ENCODE results near the gene AOC3.

DNA sequence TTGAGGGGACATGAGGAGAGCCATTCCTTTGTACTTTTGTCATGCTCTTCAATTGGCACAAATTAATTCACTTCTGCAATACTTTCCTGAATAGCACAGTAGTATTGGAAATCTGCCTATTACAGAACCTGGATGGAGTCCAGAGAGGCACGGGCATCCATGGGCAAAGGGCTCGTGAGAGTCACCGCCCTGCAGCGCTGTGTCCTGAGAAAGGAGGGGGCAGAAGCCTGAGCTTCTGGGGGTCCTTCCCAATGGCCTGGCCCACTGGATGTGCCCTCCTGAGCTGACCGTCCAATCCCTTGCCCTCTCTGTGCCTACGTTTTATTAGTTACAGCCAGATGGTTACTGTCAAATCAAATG, 53.1 kb downstream of the AOC3 start:
- TF ChIP-seq CHD2 (IDR thresholded peaks at IDR 0.05; ENCODE audit: low read length) (no peak), CREB1 (IDR thresholded peaks at IDR 0.05) (no peak), TEAD4 (IDR thresholded peaks at IDR 0.05; ENCODE audit: low read depth, low read length) (no peak), POU5F1 (IDR thresholded peaks at IDR 0.05; ENCODE audit: low read depth, low read length) (no peak), EP300 (IDR thresholded peaks at IDR 0.05; ENCODE audit: borderline replicate concordance in 1 of 2, low read depth in 2 of 2, low read length in 2 of 2) (no peak), CEBPB (IDR thresholded peaks at IDR 0.05; ENCODE audit: low read depth, low read length) (no peak), POLR2A (IDR thresholded peaks at IDR 0.05; ENCODE audit: control extremely low read depth in 1 of 2, low read depth in 2 of 2, low read length in 2 of 2) (no peak), POLR2AphosphoS5 (IDR thresholded peaks at IDR 0.05; ENCODE audit: low read depth, low read length) (no peak), BACH1 (IDR thresholded peaks at IDR 0.05; ENCODE audit: low read length) (no peak), YY1 (IDR thresholded peaks at IDR 0.05; ENCODE audit: low read depth, low read length) (no peak), TAF1 (IDR thresholded peaks at IDR 0.05; ENCODE audit: low read depth, low read length) (no peak), CBX8 (IDR thresholded peaks at IDR 0.05; ENCODE audit: borderline replicate concordance, low read depth, low read length) (no peak)
- TF ChIP-seq, protein P1, sequence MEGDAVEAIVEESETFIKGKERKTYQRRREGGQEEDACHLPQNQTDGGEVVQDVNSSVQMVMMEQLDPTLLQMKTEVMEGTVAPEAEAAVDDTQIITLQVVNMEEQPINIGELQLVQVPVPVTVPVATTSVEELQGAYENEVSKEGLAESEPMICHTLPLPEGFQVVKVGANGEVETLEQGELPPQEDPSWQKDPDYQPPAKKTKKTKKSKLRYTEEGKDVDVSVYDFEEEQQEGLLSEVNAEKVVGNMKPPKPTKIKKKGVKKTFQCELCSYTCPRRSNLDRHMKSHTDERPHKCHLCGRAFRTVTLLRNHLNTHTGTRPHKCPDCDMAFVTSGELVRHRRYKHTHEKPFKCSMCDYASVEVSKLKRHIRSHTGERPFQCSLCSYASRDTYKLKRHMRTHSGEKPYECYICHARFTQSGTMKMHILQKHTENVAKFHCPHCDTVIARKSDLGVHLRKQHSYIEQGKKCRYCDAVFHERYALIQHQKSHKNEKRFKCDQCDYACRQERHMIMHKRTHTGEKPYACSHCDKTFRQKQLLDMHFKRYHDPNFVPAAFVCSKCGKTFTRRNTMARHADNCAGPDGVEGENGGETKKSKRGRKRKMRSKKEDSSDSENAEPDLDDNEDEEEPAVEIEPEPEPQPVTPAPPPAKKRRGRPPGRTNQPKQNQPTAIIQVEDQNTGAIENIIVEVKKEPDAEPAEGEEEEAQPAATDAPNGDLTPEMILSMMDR (IDR thresholded peaks at IDR 0.05; ENCODE audit: control extremely low read depth in 1 of 3, insufficient read depth in 1 of 3, low read depth in 1 of 3, low read length in 3 of 3): no peak
- TF ChIP-seq, protein P2, sequence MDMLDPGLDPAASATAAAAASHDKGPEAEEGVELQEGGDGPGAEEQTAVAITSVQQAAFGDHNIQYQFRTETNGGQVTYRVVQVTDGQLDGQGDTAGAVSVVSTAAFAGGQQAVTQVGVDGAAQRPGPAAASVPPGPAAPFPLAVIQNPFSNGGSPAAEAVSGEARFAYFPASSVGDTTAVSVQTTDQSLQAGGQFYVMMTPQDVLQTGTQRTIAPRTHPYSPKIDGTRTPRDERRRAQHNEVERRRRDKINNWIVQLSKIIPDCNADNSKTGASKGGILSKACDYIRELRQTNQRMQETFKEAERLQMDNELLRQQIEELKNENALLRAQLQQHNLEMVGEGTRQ (IDR thresholded peaks at IDR 0.05; ENCODE audit: low read length): no peak

All from H1 (cell line).